Body of pancreas (tissue), 4 donors: ENCODE results near the gene PPP5C.

Experiments
- POLR2A ChIP-seq, 3 donors: fragments of 450-650 bp; IDR thresholded peaks; one replicate each; pipeline ENCODE4 v1.6.1; 2016; ENCODE audit warnings: antibody characterized with exemption in 3 of 3, mild to moderate bottlenecking in 2 of 3
- TF ChIP-seq, protein P1 (sequence below), 7 experiments: fragments of 450-650 bp in 4 of 7; fragments of 200-600 bp in 3 of 7; sonication (generic) in 3 of 7; IDR thresholded peaks; one replicate each; pipeline ENCODE4 v1.5.1; 2016 to 2019; ENCODE audit warnings: antibody characterized with exemption in 7 of 7

DNA sequence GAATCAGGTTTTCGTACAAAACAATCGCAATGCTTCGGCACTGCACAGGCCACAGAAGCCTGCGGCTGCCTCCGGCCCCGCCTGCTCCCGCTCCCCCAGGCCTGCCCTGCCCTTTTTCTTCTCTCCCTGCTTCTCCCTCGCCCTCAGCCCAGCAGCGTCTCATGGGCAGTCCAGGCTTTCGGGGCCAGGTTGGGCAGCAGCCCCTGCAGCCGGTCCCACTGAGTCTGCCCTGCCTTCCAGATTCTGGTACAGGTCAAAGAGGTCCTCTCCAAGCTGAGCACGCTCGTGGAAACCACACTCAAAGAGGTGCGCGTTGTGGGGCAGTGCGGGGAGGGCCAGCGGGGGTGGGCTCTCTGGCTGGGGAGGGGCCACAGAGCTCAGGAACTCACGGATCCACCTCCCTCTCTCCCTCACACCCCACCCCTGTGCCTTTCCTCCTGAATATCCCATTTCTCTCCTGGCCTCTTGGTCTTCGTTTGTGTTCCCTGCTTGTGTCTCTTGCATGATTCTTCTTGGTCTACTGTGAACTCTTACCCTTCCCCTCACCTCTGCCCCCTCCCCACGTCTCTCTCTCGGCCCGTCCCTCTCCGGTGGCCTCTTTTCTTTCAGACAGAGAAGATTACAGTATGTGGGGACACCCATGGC is 36.4 kb downstream of the PPP5C start:
- TF ChIP-seq, protein P1, sequence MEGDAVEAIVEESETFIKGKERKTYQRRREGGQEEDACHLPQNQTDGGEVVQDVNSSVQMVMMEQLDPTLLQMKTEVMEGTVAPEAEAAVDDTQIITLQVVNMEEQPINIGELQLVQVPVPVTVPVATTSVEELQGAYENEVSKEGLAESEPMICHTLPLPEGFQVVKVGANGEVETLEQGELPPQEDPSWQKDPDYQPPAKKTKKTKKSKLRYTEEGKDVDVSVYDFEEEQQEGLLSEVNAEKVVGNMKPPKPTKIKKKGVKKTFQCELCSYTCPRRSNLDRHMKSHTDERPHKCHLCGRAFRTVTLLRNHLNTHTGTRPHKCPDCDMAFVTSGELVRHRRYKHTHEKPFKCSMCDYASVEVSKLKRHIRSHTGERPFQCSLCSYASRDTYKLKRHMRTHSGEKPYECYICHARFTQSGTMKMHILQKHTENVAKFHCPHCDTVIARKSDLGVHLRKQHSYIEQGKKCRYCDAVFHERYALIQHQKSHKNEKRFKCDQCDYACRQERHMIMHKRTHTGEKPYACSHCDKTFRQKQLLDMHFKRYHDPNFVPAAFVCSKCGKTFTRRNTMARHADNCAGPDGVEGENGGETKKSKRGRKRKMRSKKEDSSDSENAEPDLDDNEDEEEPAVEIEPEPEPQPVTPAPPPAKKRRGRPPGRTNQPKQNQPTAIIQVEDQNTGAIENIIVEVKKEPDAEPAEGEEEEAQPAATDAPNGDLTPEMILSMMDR (IDR thresholded peaks at IDR 0.05), result no peak
- no peak for TF ChIP-seq POLR2A (IDR thresholded peaks at IDR 0.05)
